ENCODE results near the gene WAPL.

The WAPL gene

GRCh38 chr10:86522510-86522855 lies 891 bp upstream of the WAPL start:
- DNase-seq = no peak

- DNase-seq = peak in 1 of 2 donors; percentile 51
These were observed 518 bp downstream of the WAPL start for GRCh38 chr10:86520871-86521677.

GRCh38 chr10:86518781-86519180 lies 2.8 kb downstream of the WAPL start:
- DNase-seq = no peak

- no peak for DNase-seq
These were observed 9.5 kb downstream of the WAPL start for GRCh38 chr10:86512137-86512536.

- DNase-seq = no peak
These were observed 10.3 kb downstream of the WAPL start for GRCh38 chr10:86511027-86511865.

- no peak for DNase-seq
These were observed 12.4 kb downstream of the WAPL start for GRCh38 chr10:86509145-86509544.

GRCh38 chr10:86508217-86508616 lies 13.4 kb downstream of the WAPL start:
- no peak for DNase-seq

GRCh38 chr10:86506499-86506898 lies 15.1 kb downstream of the WAPL start:
- no peak for DNase-seq

- DNase-seq = no peak
These were observed 15.5 kb downstream of the WAPL start for GRCh38 chr10:86506062-86506461.

GRCh38 chr10:86504510-86504909 lies 17.1 kb downstream of the WAPL start:
- no peak for DNase-seq

GRCh38 chr10:86500846-86501245 lies 20.7 kb downstream of the WAPL start:
- no peak for DNase-seq

GRCh38 chr10:86498598-86498997 lies 23.0 kb downstream of the WAPL start:
- DNase-seq = no peak

GRCh38 chr10:86497621-86498020 lies 24.0 kb downstream of the WAPL start:
- DNase-seq = no peak

GRCh38 chr10:86489960-86490612 lies 31.5 kb downstream of the WAPL start:
- DNase-seq = no peak

- DNase-seq = no peak
These were observed 32.4 kb downstream of the WAPL start for GRCh38 chr10:86489071-86489810.

GRCh38 chr10:86486856-86487255 lies 34.7 kb downstream of the WAPL start:
- no peak for DNase-seq

- no peak for DNase-seq
These were observed 37.9 kb downstream of the WAPL start for GRCh38 chr10:86483664-86484063.

GRCh38 chr10:86481761-86482160 lies 39.8 kb downstream of the WAPL start:
- DNase-seq = no peak

- DNase-seq = no peak
These were observed 41.0 kb downstream of the WAPL start for GRCh38 chr10:86480571-86480970.

- no peak for DNase-seq
These were observed 49.5 kb downstream of the WAPL start for GRCh38 chr10:86472061-86472460.

GRCh38 chr10:86461963-86462804 lies 59.4 kb downstream of the WAPL start:
- no peak for DNase-seq

GRCh38 chr10:86451604-86451960 lies 70.0 kb downstream of the WAPL start:
- DNase-seq = no peak
